Stimulated activated CD4-positive, alpha-beta T cell treated with anti-CD3 and anti-CD28 coated beads, TNF-alpha, amount 100 ng/mL, for 24 hours (primary cell): ENCODE results near the gene PCBP3.
"Not testable (repeated sequence)": the region's sequence is repeated elsewhere in the genome, so short reads cannot be mapped to it uniquely, and the experiment has no call there.

Experiments used
- DNase-seq, 3 experiments: peaks; one replicate each; pipeline ENCODE4 v3.0.0-alpha.2; 2020; ENCODE audit warnings: low read depth in 3 of 3

Gene PCBP3

DNA sequence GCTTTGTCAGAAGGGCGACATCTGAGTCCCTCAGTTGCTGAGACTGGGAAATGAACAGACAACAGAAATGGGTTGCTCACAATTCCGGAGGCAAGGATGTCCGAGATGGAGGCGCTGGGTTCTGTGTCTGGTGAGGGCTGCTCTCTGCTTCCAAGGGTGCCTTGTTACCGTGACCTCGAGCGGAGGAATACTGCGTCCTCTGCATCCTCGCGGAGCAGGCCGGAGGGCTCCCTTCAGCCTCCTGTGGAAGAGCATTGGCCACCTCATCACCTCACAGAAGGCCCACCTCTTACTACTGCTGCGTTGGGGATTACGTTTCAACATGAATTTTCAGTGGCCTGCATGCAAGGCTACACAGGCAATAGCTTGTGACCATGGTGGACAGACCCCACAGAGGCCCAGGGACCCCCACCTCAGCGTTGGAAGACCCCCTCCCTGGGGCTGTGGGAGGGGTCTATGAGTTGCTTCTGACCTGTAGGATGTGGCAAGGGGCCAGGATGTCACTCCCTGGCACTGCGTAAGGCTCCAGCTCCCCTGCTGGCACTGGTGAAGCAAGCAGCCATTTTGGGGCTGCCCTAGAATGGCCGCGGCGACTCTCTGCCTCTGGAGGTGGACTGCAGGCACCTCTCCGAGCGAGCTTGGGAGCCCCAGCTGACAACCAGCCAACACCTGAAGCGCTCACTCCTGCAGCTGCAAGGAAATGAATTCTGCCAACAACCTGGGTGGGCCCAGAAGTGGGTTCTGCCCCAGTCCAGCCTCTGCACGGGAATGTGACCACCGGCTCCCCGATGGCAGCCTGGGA, 301.7 kb downstream of the PCBP3 start:
- DNase-seq = no peak

DNA sequence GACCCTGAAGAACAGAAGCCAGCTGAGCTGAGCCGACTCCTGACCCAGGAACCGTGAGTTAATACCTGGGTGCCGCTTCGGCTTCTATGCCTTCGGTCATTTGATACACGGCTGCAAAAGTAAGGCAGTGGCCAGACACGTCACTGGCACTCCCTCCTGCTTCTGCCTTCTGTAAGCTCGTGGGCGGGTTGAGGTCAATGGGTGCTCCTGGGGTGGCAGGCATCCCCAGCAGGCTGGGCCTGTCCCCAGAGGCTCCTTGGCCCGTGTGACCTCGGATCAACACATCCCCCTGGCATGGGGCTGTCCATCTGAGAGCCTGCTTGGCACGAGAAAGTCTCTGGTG, 302.3 kb downstream of the PCBP3 start:
- DNase-seq = no peak

DNA sequence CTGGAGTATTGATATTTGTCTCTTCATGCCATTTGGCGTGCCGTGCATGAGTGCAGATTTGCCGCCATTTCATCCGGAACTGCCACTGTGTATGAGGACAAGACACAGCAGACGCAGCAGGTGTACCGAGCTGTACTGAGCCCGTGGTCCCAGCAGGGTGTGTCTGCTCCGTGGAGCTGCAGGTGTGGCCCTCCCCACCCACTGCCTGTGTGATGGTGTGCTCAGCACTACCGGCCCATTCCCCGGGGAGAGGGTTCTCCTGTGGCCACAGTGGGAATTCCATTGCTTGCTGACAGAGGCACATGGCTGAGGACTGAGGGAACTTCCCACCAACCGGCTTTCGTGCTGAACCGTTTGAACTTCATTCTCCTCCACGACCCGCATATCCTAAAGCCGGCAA, 303.8 kb downstream of the PCBP3 start:
- no peak for DNase-seq

DNA sequence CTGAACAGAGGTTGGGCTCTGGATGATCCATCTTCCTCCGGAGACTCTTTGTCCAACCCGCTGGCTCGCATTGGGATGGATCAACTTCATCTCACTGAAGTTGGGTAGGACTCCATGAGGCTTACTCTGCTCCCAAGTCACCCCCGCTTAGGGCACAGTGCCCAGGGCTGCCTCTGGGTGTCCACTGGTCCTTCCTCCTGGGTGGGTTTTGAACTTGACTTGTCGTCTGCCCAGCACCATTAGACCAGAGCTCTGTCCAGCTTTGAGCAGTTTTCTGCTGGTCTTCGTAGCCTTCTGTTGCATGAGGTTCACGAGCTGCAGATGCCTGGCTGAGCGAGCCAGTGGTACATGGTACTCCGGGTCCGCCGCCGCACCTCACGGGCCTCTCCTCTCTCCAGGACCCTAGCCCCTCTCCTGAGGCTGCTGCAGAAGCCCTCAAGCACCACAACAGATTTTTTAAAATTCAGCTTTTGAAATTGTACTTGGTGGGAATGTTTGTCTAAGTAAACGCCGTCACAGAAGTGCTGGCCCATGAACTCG, 304.3 kb downstream of the PCBP3 start:
- DNase-seq = no peak

DNA sequence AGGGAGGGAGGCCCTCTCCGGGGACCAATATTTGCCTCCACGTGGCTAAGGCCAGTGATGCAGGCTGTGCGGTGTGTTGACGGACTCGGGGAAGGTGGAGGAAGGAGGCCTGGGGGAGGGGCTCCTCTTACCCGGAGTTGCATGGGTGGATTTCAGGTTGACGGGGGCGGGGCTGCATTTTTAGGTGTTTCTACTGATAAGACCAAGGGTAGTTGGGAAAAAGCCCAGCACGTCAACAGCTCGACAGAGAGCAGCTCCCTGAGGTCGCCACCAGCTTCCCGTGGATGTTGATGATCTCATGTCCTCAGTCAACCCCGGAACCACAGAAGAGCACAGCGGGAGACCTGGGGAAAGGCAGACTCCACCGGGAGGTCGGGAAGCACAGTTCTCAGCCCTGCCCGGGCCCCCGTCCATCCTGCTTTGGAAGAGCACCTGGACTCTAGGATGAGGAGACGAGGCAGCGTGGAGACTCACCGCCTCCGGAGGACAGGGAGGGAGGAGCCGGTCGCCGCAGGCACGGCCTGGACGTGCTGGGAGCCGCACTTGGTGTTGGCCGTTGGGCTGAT, 305.1 kb downstream of the PCBP3 start:
- no peak for DNase-seq

DNA sequence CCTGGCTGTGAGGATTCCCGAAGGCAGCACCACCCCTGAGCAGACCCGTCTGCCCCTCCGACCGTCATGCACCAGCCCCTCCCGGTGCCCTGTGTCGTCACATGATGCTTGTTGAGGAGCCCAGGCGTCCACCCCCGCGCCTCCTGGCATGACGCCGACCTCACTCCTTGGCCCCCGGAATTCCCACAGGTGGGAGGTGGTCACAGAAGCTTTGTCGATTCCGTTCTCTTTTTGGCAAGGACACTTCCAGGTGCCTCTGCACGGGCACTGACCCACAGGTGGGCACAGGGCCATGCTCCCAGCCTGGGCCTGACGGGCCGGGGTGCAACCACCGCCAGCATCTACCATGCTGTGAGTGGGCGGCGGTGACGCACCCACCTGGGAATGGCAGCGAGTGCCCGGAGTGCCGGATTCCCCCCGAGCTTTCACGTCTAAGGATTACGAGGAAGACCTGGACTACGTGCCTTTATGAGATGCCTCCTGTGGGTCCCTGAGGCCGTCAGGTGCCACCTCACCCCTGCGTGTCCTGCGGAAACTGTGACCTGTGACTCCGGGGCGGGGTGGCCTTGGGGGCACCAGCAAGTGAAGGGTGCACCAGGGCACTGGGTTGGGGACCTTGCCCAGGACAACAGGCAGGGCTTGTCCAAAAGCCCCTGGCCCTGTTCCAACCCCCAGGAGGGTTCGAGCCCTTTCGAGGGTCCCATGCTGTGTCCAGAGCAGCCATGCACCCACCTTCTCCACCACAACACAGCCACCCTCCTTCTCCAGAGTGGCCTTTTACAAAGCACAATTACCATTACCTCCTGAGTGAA, 306.6 kb downstream of the PCBP3 start:
- no peak for DNase-seq

DNA sequence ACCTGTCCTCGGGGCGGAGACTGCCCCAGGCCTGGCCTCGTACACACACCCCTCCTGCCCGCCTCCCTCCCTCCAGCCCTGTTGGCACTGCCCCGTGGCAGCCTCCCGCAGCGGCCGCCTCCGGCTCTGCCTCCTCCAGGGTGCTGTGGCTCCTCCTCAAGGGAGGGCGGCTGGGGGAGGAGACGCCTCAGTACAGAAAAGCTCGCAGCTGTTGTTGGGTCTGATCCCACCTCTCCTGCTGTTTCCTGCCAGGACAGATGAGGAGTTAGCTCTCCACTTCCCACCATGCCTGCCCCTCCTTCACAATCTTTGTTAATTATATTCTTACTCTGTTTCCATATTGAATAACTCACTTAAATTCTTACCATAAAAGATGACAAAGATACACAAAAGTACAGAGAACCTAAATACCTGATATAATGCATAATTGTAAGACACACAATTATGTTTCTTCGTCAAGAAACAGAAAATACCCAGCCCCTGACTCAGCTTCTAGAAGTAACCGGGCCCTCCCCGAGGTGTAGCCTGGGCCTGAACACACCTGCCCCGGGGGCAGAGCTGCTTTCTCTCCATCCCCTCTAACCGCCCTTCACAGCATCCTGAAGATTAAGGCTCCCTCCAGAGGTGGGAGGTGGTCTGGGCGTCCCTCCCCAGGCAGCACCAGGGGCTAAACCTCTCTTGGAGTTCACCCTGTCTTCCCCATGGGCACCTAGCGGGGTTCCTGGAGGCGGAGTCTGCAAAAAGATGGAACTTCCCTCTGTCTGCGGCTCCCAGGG, 307.4 kb downstream of the PCBP3 start:
- no peak for DNase-seq

DNA sequence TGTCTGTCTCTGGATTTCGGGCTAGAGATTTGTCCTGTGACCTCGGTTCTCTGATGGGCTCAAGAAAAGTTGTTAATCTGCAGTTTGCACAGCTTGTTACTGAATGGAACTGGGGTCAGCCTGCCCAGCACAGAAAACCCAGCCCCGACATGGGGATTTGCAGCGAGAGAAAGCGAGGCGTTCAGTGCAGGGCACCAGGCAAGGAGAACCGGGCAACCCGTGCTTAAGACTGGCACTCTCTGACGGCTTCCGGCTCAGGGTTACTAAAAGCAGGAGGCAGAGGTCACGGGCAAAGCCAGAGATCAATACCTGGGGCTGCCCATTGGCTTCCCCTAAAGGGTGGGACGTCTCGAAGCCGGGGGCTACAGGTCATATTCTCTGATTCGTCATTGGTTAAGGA, 308.2 kb downstream of the PCBP3 start:
- no peak for DNase-seq

DNA sequence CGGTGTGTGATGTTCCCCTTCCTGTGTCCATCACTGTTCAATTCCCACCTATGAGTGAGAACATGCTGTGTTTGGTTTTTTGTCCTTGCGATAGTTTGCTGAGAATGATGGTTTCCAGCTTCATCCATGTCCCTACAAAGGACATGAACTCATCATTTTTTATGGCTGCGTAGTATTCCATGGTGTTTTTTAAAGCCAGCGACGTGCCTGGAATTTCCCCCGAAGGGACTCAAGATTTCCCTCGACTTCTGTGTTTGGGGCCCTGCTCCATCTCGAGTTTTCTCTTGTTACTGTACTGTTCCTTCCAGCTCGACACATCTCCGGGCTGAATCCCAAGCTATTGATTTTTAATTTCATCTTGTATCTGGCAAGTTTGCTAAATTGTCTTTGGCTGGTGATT, 309.0 kb downstream of the PCBP3 start:
- DNase-seq = not testable (repeated sequence)

DNA sequence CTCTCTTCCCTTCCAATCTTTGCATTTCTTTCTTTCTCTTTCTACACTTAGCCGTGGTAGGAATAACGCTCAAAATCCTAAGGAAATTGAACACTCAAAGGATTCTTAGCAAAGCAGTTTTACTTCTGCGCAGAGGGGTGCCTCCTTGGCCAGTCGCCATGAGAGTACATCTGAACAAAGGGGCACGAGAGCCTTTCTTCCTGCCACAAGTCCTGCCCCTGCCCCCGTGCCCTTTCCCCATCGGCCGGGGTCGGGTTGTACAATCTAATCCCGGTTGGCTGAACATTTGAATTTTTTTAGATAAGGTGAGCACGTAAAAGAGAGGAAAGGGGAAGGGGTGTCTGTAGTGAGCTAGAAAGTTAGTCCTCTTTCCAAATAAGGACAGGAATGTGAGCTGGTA, 309.4 kb downstream of the PCBP3 start:
- DNase-seq = no peak

DNA sequence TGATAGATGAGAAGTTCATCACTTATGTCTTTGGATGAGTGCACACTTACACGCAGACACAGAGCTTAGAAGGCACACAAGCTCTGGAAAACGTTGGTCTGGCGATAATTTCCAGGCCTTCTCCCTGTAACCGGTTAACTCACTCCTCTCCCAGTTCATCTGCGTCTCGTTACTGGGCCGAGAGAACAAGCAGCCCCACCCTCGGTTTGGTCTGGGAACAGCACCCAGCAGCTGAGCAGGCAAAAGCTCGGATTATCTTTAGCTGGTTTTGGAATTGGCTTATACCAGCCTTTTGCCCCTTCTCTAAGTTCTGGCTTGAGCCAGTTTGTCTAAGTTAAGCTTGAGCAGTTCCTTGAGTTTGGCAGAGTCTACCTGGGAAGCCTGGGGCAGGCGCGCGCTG, 310.7 kb downstream of the PCBP3 start:
- DNase-seq = no peak

DNA sequence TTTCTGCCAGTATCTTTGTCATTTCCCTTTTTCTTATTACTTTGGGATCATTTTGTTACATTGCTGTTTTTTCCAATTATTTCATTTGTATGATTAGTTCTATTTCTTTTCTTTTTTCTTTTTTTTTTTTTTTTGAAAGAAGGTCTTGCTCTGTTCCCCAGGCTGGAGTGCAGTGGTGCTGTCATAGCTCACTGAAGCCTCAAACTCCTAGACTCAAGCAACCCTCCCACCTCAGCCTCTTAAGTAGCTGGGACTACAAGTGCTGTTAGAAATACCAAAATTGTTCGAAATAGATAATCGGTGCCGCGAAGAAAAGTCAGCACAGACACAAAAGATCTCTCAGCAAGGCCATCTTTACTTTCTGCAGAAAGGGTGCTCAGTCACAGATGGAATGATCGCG, 311.4 kb downstream of the PCBP3 start:
- DNase-seq = no peak

DNA sequence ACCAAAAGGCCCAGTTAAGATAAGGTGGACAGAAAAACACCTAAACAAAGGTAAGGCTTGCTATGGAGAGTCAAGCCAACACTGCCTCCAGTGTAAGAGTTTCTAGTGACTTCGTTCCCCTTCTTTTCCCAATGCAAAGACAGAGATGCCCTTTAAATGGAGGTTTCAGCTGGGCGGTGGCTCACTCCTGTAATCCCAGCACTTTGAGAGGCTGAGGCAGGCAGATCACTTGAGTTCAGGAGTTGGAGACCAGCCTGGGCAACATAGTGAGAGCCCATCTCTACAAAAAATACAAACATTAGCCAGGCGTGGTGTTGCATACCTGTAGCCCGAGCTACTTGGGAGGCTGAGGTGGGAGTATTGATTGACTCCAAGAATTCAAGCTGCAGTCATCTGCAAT, 314.0 kb downstream of the PCBP3 start:
- DNase-seq = no peak

DNA sequence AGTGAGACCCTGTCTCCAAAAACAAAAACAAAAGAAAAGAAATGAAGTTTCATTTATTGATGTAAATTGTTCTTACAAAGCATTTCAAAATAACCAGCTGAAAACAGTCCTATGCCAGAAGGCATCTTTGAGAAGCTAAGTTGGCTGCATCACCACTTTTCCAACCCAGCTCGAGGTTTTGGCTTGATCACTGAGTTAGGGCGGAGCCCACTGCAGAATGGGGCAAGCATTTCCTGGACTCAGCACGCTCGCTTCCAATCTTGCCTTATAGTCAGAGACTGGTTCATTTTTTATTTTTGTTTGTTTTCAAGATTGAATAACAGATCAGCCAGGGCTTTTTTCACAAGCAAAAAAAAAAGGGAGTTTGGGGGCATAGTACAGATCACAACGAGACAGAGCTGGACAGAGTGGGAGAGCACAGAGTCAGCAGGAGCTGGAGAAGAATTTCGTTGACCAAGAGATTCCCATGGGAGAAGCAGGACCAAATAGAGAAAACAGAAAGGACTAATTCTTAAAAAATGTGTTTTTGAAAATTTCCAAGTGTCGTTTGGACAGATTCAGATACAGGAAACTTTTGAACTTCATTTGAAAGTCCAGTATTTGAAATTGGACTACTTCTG, 314.6 kb downstream of the PCBP3 start:
- DNase-seq = no peak

DNA sequence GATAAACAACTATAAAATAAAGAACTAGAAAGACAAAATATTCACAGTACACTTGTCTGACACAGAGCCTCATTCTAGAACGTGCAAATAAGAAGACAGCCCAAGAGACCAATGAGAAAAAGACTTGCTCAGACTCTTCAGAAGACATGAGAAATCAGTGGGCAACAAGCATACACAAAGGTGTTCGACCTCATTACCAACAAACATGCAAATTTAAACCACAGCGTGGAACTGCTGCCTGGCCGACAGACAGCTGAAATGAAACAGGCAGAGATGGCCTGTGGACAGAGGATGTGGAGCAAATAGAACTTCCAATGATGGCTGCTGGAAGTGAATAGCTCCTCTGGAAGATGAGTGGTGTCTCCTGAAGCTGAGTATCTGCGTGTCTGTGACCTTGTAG, 315.7 kb downstream of the PCBP3 start:
- no peak for DNase-seq

DNA sequence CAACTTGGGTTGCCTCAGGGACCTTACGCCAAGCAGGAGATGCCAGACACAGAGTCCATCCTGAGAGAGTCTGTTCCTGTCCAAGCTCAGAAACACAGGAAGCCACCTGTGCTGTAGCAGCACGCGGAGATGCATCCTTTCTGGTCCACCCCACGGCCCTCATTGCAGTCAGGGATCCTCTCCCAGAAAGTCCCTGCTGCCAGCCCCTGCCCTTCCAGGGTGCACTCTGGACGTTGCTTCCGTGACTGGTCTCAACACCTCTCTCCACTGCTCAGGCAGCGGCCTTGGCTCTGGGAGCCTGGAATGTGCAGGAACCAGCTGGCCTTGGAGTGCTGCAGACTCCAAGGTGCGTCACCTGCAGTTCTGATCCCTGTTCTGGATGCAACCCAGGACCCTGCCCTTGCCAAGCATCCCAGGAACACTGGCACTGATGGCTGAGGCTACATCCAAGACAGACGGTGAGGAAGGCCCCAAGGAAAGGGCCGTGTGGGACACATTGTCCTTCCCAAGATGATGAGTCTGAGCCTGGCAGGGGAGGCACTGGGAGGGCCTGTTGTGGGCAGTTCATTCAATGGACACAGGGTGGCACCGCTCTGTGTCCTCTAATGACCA, 316.4 kb downstream of the PCBP3 start:
- no peak for DNase-seq

DNA sequence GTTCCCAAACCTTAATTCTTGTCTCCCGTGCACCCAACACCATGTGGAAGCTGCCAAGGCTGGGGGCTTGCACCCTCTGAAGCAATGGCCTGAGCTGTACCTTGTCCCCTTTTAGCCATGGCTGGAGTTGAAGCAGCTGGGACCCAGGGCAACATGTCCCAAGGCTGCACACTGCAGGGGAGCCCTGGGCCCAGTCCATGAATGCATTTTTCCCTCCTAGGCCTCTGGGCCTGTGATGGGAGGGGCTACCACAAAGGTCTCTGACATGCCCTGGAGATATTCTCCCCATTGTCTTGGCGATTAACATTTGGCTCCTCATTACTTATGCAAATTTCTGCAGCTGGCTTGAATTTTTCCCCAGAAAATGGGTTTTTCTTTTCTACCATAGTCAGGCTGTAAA, 317.9 kb downstream of the PCBP3 start:
- DNase-seq = not testable (repeated sequence)

DNA sequence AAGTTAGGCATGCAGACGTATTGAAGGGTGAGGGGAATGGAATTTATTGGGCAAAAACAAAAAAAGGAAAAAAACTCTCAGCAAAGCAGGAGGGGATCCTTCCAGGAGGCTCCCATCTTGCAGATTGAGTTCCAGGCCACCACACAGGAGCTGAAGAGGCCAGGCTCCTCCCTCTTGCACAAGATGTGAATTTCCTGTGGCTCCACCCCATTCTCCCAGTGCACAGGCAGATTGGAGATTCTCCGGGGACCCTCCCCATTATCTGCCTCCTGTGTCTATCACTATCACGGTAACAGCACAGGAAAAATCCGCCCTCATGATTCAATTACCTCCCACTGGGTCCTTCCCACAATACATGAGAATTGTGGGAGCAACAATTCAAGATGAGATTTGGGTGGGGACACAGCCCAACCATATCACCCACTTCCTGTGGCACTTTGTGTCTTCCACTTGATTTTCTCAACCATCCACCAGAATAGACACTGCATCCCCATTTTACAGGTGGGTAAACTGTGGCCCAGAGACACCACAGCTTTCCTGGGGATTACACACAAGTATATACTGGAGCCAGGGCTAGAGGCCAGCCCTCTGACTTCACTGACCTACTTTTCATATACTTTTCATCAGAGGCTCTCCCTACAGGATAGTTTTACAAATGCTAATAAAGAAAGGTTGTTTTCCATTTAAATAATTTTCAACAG, 319.2 kb downstream of the PCBP3 start:
- DNase-seq = no peak

DNA sequence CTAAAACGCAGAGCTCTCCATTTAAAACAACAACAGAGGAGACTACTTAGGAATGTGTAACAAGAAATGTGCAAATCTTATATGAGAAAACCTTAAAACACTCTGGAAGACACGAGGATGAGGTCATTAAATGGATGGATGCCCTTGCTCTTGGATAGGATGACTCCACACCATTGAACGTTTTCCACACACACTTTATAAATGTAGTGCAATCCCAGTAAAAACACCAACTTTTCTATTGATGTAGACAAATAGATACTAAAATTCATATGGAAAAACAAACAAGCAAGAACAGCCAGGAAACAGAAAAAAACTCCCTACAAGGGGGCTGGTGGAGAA, 319.7 kb downstream of the PCBP3 start:
- no peak for DNase-seq

DNA sequence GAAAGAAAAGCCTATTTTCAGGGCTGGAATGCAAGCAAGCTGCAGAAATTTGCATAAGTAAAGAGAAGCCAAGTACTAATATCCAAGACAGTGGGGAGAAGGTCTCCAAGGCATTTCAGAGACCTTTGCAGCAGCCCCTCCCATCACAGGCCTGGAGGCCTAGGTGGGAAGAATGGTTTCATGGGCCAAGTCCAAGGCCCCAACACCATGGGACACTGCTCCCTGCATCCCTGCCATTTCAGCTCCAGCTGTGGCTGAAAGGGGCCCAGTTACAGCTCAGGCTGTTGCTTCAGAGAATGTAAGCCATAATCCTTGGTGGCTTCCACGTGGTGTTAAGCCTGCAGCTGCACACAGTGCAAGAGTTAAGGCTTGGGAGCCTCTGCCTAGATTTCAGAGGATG, 321.1 kb downstream of the PCBP3 start:
- DNase-seq = no peak
